ENCODE results near the gene LCN15.

The LCN15 gene

GRCh38 chr9:136734837-136735496, 29.4 kb downstream of the LCN15 start:
- Histone ChIP-seq H3K4me3 (ENCODE audit: low read depth, low read length) (no peak overlapping the region), H3K9me3 (ENCODE audit: control insufficient read depth, insufficient read depth, low read length) (no peaks in the 10 kb centered on the region), H3K9ac (ENCODE audit: low read depth, low read length) (no peak overlapping the region), H3K27me3 (ENCODE audit: control insufficient read depth, insufficient read depth, low read length) (no peaks in the 10 kb centered on the region), H3K27ac (ENCODE audit: low read depth, low read length) (no peak overlapping the region), H3K4me1 (ENCODE audit: control insufficient read depth, insufficient read depth, low read length) (no peaks in the 10 kb centered on the region), H3K36me3 (ENCODE audit: control insufficient read depth, insufficient read depth, low read length) (no peaks in the 10 kb centered on the region)

- Histone ChIP-seq H3K9ac (ENCODE audit: low read depth, low read length) (no peak overlapping the region), H3K4me3 (ENCODE audit: low read depth, low read length) (no peak overlapping the region), H3K27me3 (ENCODE audit: control insufficient read depth, insufficient read depth, low read length) (peaks cover 8% of the 10 kb centered on the region), H3K9me3 (ENCODE audit: control insufficient read depth, insufficient read depth, low read length) (no peaks in the 10 kb centered on the region), H3K27ac (ENCODE audit: low read depth, low read length) (no peak overlapping the region), H3K36me3 (ENCODE audit: control insufficient read depth, insufficient read depth, low read length) (no peaks in the 10 kb centered on the region), H3K4me1 (ENCODE audit: control insufficient read depth, insufficient read depth, low read length) (no peaks in the 10 kb centered on the region)
Measured at GRCh38 chr9:136733611-136734010, 30.7 kb downstream of the LCN15 start.

GRCh38 chr9:136732444-136733178, 31.7 kb downstream of the LCN15 start:
- H3K27me3 ChIP-seq (ENCODE audit: control insufficient read depth, insufficient read depth, low read length): peaks cover 8% of the 10 kb centered on the region
- H3K4me3 ChIP-seq (ENCODE audit: low read depth, low read length): no peak overlapping the region
- H3K27ac ChIP-seq (ENCODE audit: low read depth, low read length): no peak overlapping the region
- H3K9ac ChIP-seq (ENCODE audit: low read depth, low read length): no peak overlapping the region
- H3K4me1 ChIP-seq (ENCODE audit: control insufficient read depth, insufficient read depth, low read length): no peaks in the 10 kb centered on the region
- H3K9me3 ChIP-seq (ENCODE audit: control insufficient read depth, insufficient read depth, low read length): no peaks in the 10 kb centered on the region
- no peaks in the 10 kb centered on the region for H3K36me3 ChIP-seq (ENCODE audit: control insufficient read depth, insufficient read depth, low read length)

GRCh38 chr9:136729926-136730325, 34.4 kb downstream of the LCN15 start:
- Histone ChIP-seq H3K27ac (ENCODE audit: low read depth, low read length) (no peak overlapping the region), H3K27me3 (ENCODE audit: control insufficient read depth, insufficient read depth, low read length) (peaks cover 8% of the 10 kb centered on the region), H3K36me3 (ENCODE audit: control insufficient read depth, insufficient read depth, low read length) (peaks cover 19% of the 10 kb centered on the region), H3K4me1 (ENCODE audit: control insufficient read depth, insufficient read depth, low read length) (peaks cover 12% of the 10 kb centered on the region), H3K4me3 (ENCODE audit: low read depth, low read length) (no peak overlapping the region), H3K9me3 (ENCODE audit: control insufficient read depth, insufficient read depth, low read length) (no peaks in the 10 kb centered on the region), H3K9ac (ENCODE audit: low read depth, low read length) (no peak overlapping the region)

GRCh38 chr9:136729144-136729543, 35.2 kb downstream of the LCN15 start:
- Histone ChIP-seq H3K27me3 (ENCODE audit: control insufficient read depth, insufficient read depth, low read length) (peaks cover 8% of the 10 kb centered on the region), H3K27ac (ENCODE audit: low read depth, low read length) (no peak overlapping the region), H3K9ac (ENCODE audit: low read depth, low read length) (no peak overlapping the region), H3K36me3 (ENCODE audit: control insufficient read depth, insufficient read depth, low read length) (peaks cover 27% of the 10 kb centered on the region), H3K4me1 (ENCODE audit: control insufficient read depth, insufficient read depth, low read length) (peaks cover 12% of the 10 kb centered on the region), H3K9me3 (ENCODE audit: control insufficient read depth, insufficient read depth, low read length) (no peaks in the 10 kb centered on the region), H3K4me3 (ENCODE audit: low read depth, low read length) (peak overlapping the region; percentile 81; the same call in 1 of the 2 replicates)

- peak overlapping the region; percentile 69; the same call in 1 of the 2 replicates for H3K9ac ChIP-seq (ENCODE audit: low read depth, low read length)
- H3K4me1 ChIP-seq (ENCODE audit: control insufficient read depth, insufficient read depth, low read length): peaks cover 12% of the 10 kb centered on the region
- peak overlapping the region; percentile 81 for H3K4me3 ChIP-seq (ENCODE audit: low read depth, low read length)
- no peak overlapping the region for H3K27ac ChIP-seq (ENCODE audit: low read depth, low read length)
- peaks cover 32% of the 10 kb centered on the region for H3K36me3 ChIP-seq (ENCODE audit: control insufficient read depth, insufficient read depth, low read length)
- H3K9me3 ChIP-seq (ENCODE audit: control insufficient read depth, insufficient read depth, low read length): no peaks in the 10 kb centered on the region
- peaks cover 8% of the 10 kb centered on the region for H3K27me3 ChIP-seq (ENCODE audit: control insufficient read depth, insufficient read depth, low read length)
Measured at GRCh38 chr9:136728548-136729123, 35.7 kb downstream of the LCN15 start.

GRCh38 chr9:136728080-136728547, 36.2 kb downstream of the LCN15 start:
- peak overlapping the region; percentile 81 for H3K4me3 ChIP-seq (ENCODE audit: low read depth, low read length)
- peaks cover 37% of the 10 kb centered on the region for H3K36me3 ChIP-seq (ENCODE audit: control insufficient read depth, insufficient read depth, low read length)
- H3K27me3 ChIP-seq (ENCODE audit: control insufficient read depth, insufficient read depth, low read length): peaks cover 8% of the 10 kb centered on the region
- no peaks in the 10 kb centered on the region for H3K9me3 ChIP-seq (ENCODE audit: control insufficient read depth, insufficient read depth, low read length)
- H3K27ac ChIP-seq (ENCODE audit: low read depth, low read length): peak overlapping the region; percentile 81
- peaks cover 12% of the 10 kb centered on the region for H3K4me1 ChIP-seq (ENCODE audit: control insufficient read depth, insufficient read depth, low read length)
- H3K9ac ChIP-seq (ENCODE audit: low read depth, low read length): peak overlapping the region; percentile 80

- Histone ChIP-seq H3K9ac (ENCODE audit: low read depth, low read length) (peak overlapping the region; percentile 80; the same call in 1 of the 2 replicates), H3K27me3 (ENCODE audit: control insufficient read depth, insufficient read depth, low read length) (peaks cover 8% of the 10 kb centered on the region), H3K36me3 (ENCODE audit: control insufficient read depth, insufficient read depth, low read length) (peaks cover 48% of the 10 kb centered on the region), H3K4me1 (ENCODE audit: control insufficient read depth, insufficient read depth, low read length) (peaks cover 12% of the 10 kb centered on the region), H3K27ac (ENCODE audit: low read depth, low read length) (peak overlapping the region; percentile 81), H3K4me3 (ENCODE audit: low read depth, low read length) (peak overlapping the region; percentile 81), H3K9me3 (ENCODE audit: control insufficient read depth, insufficient read depth, low read length) (no peaks in the 10 kb centered on the region)
Measured at GRCh38 chr9:136726631-136727191, 37.6 kb downstream of the LCN15 start.

- Histone ChIP-seq H3K9me3 (ENCODE audit: control insufficient read depth, insufficient read depth, low read length) (no peaks in the 10 kb centered on the region), H3K4me3 (ENCODE audit: low read depth, low read length) (peak overlapping the region; percentile 81; the same call in 1 of the 2 replicates), H3K27ac (ENCODE audit: low read depth, low read length) (peak overlapping the region; percentile 81), H3K4me1 (ENCODE audit: control insufficient read depth, insufficient read depth, low read length) (peaks cover 12% of the 10 kb centered on the region), H3K36me3 (ENCODE audit: control insufficient read depth, insufficient read depth, low read length) (peaks cover 51% of the 10 kb centered on the region), H3K27me3 (ENCODE audit: control insufficient read depth, insufficient read depth, low read length) (peaks cover 8% of the 10 kb centered on the region), H3K9ac (ENCODE audit: low read depth, low read length) (no peak overlapping the region)
Measured at GRCh38 chr9:136726118-136726517, 38.2 kb downstream of the LCN15 start.

GRCh38 chr9:136725612-136726011, 38.7 kb downstream of the LCN15 start:
- peaks cover 14% of the 10 kb centered on the region for H3K4me1 ChIP-seq (ENCODE audit: control insufficient read depth, insufficient read depth, low read length)
- H3K27me3 ChIP-seq (ENCODE audit: control insufficient read depth, insufficient read depth, low read length): peaks cover 8% of the 10 kb centered on the region
- H3K9me3 ChIP-seq (ENCODE audit: control insufficient read depth, insufficient read depth, low read length): no peaks in the 10 kb centered on the region
- H3K9ac ChIP-seq (ENCODE audit: low read depth, low read length): no peak overlapping the region
- H3K4me3 ChIP-seq (ENCODE audit: low read depth, low read length): no peak overlapping the region
- peak overlapping the region; percentile 81 for H3K27ac ChIP-seq (ENCODE audit: low read depth, low read length)
- peaks cover 51% of the 10 kb centered on the region for H3K36me3 ChIP-seq (ENCODE audit: control insufficient read depth, insufficient read depth, low read length)
